BLaER1 (cell line): Measurements from ENCODE around the gene DCAF17.

Experiments
- H3K27ac ChIP-seq: shearing (Covaris generic); formaldehyde crosslinking; 2 replicates; pipeline ENCODE4 v1.8.1; 2022
- H3K27me3 ChIP-seq: shearing (Covaris generic); formaldehyde crosslinking; 2 replicates; pipeline ENCODE4 v1.8.1; 2022
- H3K36me3 ChIP-seq: shearing (Covaris generic); formaldehyde crosslinking; 2 replicates; pipeline ENCODE4 v1.8.1; 2022
- H3K4me1 ChIP-seq: shearing (Covaris generic); formaldehyde crosslinking; 2 replicates; pipeline ENCODE4 v1.8.1; 2022
- H3K4me2 ChIP-seq: shearing (Covaris generic); formaldehyde crosslinking; 2 replicates; pipeline ENCODE4 v1.8.1; 2022
- H3K4me3 ChIP-seq: shearing (Covaris generic); formaldehyde crosslinking; 2 replicates; pipeline ENCODE4 v1.8.1; 2022
- H3K9ac ChIP-seq: shearing (Covaris generic); formaldehyde crosslinking; 2 replicates; pipeline ENCODE4 v1.8.1; 2022
- H3K9me3 ChIP-seq: shearing (Covaris generic); formaldehyde crosslinking; 2 replicates; pipeline ENCODE4 v1.8.1; 2022
- H4K20me1 ChIP-seq: shearing (Covaris generic); formaldehyde crosslinking; 2 replicates; pipeline ENCODE4 v1.8.1; 2022
- Cebpa-rat ChIP-seq: shearing (Covaris generic); IDR thresholded peaks from 2 replicates; pipeline ENCODE4 v1.8.1; 2022

DCAF17 gene

DNA sequence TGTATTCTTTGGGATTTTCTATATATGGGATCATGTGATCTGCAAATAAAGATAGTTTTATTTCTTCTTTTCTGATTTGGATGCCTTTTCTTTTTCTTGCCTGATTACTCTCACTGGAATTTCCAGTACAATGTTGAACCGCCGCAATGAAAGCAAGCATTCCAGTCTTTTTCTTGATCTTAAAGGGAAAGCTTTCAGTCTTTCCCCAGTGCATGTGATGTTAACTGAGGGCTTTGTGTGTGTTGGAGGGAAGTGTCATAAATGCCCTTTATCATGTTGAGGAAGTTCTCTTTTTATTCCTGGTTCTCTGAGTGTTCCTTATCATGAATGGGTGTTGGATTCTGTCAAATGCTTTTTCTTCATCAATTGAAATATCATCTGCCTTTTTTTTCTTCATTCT lies 71.3 kb downstream of the DCAF17 start:
- H4K20me1 ChIP-seq = no peaks in the 10 kb centered on the region
- TF ChIP-seq Cebpa-rat = no peak
- H3K4me3 ChIP-seq = no peak overlapping the region
- no peaks in the 10 kb centered on the region for H3K27me3 ChIP-seq
- no peak overlapping the region for H3K4me2 ChIP-seq
- H3K27ac ChIP-seq = no peak overlapping the region
- no peaks in the 10 kb centered on the region for H3K36me3 ChIP-seq
- H3K9me3 ChIP-seq = 0 out of 2 replicates have a peak, but pooled peaks cover 6% of the 10 kb centered on the region
- no peak overlapping the region for H3K9ac ChIP-seq
- no peaks in the 10 kb centered on the region for H3K4me1 ChIP-seq

DNA sequence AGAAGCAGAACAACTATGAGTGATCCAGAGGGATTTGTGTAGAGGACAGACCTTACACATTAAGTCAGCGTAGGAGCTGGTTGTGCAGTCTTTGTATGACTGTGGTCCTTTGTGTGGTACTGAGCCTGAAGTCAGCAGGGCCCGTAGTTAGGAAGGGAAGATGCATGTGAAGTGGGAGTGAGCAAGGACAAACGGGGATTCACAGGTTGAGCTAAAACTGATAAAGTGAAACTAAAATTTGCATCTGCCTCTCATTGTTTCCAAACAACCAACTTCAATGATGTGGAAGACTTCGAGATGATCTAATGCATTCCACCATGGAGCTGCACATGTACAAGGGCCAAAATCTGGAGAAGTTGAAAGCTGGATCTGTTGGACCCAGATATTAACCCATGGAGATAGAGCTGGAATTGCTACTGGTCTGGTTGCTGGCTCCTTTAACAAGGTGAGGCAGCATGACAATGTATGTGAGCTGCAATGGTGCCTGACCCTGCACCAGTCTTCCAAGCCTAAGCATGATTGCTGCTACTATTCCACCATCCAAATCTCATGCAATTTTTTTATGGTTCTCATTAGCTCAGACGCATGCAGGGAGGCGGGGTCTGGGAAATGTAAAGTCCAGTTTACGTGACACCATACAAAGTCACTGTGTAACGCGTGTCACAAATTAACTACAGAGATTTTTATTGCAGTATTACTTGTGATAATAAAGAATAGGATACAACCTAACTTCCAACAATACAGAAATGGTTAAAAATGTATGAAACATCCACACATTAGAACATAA lies 76.1 kb downstream of the DCAF17 start:
- no peak for TF ChIP-seq Cebpa-rat
- no peaks in the 10 kb centered on the region for H3K36me3 ChIP-seq
- no peak overlapping the region for H3K27ac ChIP-seq
- H3K4me2 ChIP-seq = no peak overlapping the region
- H3K27me3 ChIP-seq = no peaks in the 10 kb centered on the region
- no peaks in the 10 kb centered on the region for H3K9me3 ChIP-seq
- no peak overlapping the region for H3K4me3 ChIP-seq
- H3K9ac ChIP-seq = no peak overlapping the region
- H3K4me1 ChIP-seq = peaks cover 12% of the 10 kb centered on the region
- no peaks in the 10 kb centered on the region for H4K20me1 ChIP-seq

DNA sequence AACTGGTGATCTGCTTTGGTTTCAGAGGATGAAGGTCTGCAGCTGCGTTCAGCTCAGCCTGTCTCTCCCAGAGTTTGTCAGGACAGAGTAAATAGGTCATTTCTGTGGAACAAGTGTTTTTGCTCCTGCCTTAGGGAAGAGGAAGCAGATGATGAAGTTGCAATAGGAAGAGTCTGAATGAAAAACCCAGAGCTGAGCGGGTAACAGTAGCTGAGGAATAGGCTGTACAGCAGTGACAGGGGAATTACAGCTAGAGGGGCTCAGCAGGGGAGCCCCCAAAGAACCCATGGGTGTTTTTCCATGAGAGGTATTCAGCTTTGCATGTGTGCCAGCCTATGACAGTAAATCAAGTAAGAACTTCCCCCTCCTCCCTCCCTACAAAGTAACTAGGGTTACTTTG lies 78.0 kb downstream of the DCAF17 start:
- H3K9ac ChIP-seq = no peak overlapping the region
- H3K4me1 ChIP-seq = peaks cover 12% of the 10 kb centered on the region
- H3K4me3 ChIP-seq = no peak overlapping the region
- H3K27ac ChIP-seq = no peak overlapping the region
- H4K20me1 ChIP-seq = no peaks in the 10 kb centered on the region
- H3K9me3 ChIP-seq = peaks cover 5% of the 10 kb centered on the region; the same call in 1 of the 2 replicates
- TF ChIP-seq Cebpa-rat = no peak
- H3K36me3 ChIP-seq = no peaks in the 10 kb centered on the region
- H3K4me2 ChIP-seq = no peak overlapping the region
- no peaks in the 10 kb centered on the region for H3K27me3 ChIP-seq

DNA sequence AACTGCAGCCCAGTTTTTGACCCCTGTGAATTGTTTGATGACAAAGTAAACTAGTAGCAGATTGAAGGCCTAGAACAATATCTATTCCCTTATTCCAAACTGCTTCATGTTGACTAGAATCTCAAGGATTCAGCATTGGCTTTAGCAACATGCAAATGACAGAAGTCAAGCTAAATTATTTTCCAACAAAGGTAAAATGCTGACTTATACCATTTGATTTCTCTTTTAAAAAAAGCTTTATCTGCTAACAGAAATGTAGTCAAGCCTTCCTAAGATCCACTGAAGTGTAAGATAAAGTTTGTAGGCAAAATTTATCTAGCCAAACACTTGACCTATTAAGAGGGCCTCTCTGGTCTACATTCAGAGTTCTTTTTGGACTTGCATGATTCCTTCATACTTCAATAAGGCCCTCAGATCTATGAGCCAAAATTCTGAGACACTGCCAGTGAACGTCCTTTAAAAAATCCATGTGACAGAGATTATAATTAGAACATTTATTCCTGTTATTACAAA lies 78.7 kb downstream of the DCAF17 start:
- no peak overlapping the region for H3K9ac ChIP-seq

DNA sequence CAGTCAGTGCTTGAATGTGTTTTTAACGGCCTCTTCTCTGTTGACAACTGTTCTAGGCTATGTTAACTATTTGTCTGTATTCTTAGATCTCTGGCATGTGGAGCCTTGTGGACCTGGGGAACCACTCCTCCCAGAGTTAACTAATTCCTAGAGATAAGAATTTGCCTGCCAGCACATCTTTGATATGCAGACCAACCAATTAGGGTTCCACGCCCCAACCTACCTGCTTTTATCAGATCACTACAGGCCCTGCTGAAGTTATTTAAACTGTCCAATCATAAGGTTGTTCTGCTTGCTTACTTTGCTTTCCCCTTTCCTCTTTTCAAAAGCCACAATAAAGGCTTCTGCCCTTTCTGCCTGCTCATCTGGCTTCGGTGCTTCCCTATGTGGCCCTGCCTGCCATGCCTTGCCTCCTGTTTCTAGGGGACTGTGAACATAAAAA lies 79.7 kb downstream of the DCAF17 start:
- H3K9ac ChIP-seq = no peak overlapping the region
- no peaks in the 10 kb centered on the region for H4K20me1 ChIP-seq
- H3K27me3 ChIP-seq = no peaks in the 10 kb centered on the region
- H3K4me3 ChIP-seq = no peak overlapping the region
- H3K36me3 ChIP-seq = no peaks in the 10 kb centered on the region
- peak overlapping the region; percentile 52 for H3K4me2 ChIP-seq
- TF ChIP-seq Cebpa-rat = no peak
- peaks cover 12% of the 10 kb centered on the region for H3K4me1 ChIP-seq
- H3K9me3 ChIP-seq = peaks cover 6% of the 10 kb centered on the region; the same call in 1 of the 2 replicates
- no peak overlapping the region for H3K27ac ChIP-seq

More for the DNA sequence above, 78.7 kb downstream of the DCAF17 start:
- Histone ChIP-seq H3K4me3 (no peak overlapping the region), H3K9me3 (peaks cover 6% of the 10 kb centered on the region; the same call in 1 of the 2 replicates), H3K27ac (no peak overlapping the region), H4K20me1 (no peaks in the 10 kb centered on the region), H3K36me3 (no peaks in the 10 kb centered on the region), H3K4me1 (peaks cover 12% of the 10 kb centered on the region), H3K4me2 (no peak overlapping the region), H3K27me3 (no peaks in the 10 kb centered on the region)
- no peak for TF ChIP-seq Cebpa-rat

DNA sequence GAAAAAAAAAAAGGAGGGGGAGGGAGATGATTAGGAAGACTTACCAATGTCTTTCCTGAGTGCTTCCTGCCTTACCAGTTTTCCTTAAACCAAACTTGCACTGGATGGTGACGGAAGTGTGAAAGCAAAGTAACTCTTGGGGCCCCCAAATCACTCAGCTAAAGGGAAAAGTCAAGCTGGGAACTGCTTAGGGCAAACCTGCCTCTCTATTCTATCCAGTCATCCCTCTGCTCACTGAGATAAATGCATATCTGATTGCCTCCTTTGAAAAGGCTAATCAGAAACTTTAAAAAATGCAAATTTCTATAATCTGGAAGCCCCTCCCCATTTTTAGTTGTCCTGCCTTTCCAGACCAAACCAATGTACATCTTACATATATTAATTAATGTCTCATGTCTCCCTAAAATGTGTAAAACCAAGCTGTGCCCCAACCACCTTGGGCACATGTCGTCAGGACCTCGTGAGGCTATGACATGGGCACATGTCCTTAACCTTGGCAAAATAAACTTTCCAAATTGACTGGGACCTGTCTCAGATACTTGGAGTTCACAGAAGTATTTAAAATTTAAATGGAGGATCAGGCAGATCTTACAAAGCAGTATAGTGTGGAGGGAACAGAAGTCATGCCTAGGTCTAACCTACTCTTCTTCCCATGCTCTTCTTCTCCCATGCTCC lies 81.0 kb downstream of the DCAF17 start:
- Histone ChIP-seq H3K4me2 (no peak overlapping the region), H3K4me3 (no peak overlapping the region), H3K27me3 (peaks cover 5% of the 10 kb centered on the region), H3K36me3 (no peaks in the 10 kb centered on the region), H3K9me3 (peaks cover 6% of the 10 kb centered on the region; the same call in 1 of the 2 replicates), H4K20me1 (no peaks in the 10 kb centered on the region), H3K9ac (no peak overlapping the region), H3K4me1 (peaks cover 12% of the 10 kb centered on the region), H3K27ac (no peak overlapping the region)
- no peak for TF ChIP-seq Cebpa-rat

DNA sequence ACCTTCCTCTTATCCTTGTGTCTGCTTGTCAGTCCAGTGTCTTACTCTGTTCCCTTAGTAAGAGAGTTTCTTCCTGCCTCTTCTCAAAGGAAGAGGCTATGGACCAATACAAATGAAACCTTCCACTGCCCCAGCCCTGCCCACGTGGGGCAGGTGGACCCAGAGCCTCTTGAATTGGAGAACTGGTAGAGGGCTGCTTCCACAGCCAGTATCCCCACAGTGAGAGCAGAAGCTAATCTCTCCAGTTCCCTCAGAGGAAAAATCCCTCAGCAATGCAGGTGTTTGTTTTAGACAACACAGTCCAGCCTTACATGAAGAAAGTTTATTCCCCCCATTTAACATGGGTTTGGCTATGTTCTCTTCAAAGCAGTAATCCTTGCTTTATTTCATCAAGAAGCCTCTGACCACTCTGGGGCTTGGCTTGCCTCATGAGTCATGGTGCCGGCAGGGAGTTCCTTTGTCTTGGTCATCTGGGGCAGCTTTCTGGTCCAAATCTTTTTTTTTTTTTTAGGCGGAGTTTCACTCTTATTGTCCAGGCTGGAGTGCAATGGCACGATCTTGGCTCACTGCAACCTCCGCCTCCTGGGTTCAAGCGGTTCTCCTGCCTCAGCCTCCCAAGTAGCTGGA lies 81.8 kb downstream of the DCAF17 start:
- Histone ChIP-seq H3K27ac (no peak overlapping the region), H3K9me3 (peaks cover 6% of the 10 kb centered on the region; the same call in 1 of the 2 replicates)

DNA sequence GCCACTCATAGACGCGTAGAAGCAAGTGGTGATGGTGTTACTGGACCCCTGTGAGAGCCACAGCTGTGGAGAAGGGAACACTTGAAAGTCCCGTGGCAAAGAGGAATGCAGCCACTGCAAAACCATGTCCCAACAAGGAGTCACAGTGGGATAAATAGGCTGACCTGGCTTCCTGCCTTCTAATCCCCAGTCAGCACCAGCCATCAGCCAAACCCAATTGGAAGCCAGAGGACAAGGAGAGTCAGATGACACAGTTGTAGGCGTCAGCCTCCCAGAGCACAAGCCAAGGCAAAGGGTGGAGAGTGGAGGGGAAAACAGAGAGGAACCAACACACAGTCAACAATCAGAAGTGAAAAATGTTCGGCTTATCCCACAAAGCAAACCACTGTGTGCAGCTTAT lies 82.8 kb downstream of the DCAF17 start:
- no peak overlapping the region for H3K27ac ChIP-seq
- peaks cover 6% of the 10 kb centered on the region; the same call in 1 of the 2 replicates for H3K9me3 ChIP-seq
- no peaks in the 10 kb centered on the region for H3K36me3 ChIP-seq
- no peak overlapping the region for H3K4me2 ChIP-seq
- peaks cover 23% of the 10 kb centered on the region for H3K27me3 ChIP-seq
- H4K20me1 ChIP-seq = no peaks in the 10 kb centered on the region
- peaks cover 12% of the 10 kb centered on the region for H3K4me1 ChIP-seq
- no peak overlapping the region for H3K9ac ChIP-seq
- TF ChIP-seq Cebpa-rat = no peak
- no peak overlapping the region for H3K4me3 ChIP-seq

More for the DNA sequence above, 81.8 kb downstream of the DCAF17 start:
- no peak for TF ChIP-seq Cebpa-rat
- H3K27me3 ChIP-seq = peaks cover 13% of the 10 kb centered on the region
- no peaks in the 10 kb centered on the region for H4K20me1 ChIP-seq
- no peak overlapping the region for H3K9ac ChIP-seq
- H3K36me3 ChIP-seq = no peaks in the 10 kb centered on the region
- H3K4me2 ChIP-seq = no peak overlapping the region
- H3K4me1 ChIP-seq = peaks cover 12% of the 10 kb centered on the region
- no peak overlapping the region for H3K4me3 ChIP-seq

DNA sequence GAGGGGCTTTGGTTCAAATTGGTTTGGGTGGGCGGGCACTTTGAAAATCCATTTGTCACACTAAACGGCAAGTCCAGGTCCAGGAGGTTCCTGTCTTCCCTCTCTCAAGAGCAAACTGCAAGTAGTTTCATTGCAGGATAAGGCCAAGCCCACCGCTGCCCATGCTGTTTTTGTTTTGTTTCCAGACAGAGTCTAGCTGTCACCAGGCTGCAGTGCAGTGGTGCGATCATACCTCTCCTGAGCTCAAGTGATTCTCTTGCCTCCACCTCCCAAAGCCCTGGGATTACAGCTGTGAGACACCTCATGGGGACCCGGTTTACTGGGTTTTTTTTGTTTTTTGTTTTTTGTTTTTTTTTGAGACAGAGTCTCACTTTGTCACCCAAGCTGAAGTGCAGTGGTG lies 86.4 kb downstream of the DCAF17 start:
- no peak overlapping the region for H3K4me3 ChIP-seq
- H4K20me1 ChIP-seq = no peaks in the 10 kb centered on the region; the same call in 1 of the 2 replicates
- no peak for TF ChIP-seq Cebpa-rat
- H3K4me2 ChIP-seq = no peak overlapping the region
- peaks cover 22% of the 10 kb centered on the region; the same call in 1 of the 2 replicates for H3K9me3 ChIP-seq
- H3K27ac ChIP-seq = no peak overlapping the region
- no peak overlapping the region for H3K9ac ChIP-seq
- H3K36me3 ChIP-seq = no peaks in the 10 kb centered on the region
- peaks cover 59% of the 10 kb centered on the region for H3K27me3 ChIP-seq
- H3K4me1 ChIP-seq = peaks cover 7% of the 10 kb centered on the region; the same call in 1 of the 2 replicates
